CD4-positive, alpha-beta T cell treated with Interleukin-4 for 4 hours (primary cell): ENCODE results near the gene CMTM4.
"Not testable (repeated sequence)": the region's sequence is repeated elsewhere in the genome, so short reads cannot be mapped to it uniquely, and the experiment has no call there.

Source experiments
- DNase-seq: peaks from one replicate; pipeline ENCODE4 v3.0.0-alpha.2; 2020

CMTM4 gene

DNA sequence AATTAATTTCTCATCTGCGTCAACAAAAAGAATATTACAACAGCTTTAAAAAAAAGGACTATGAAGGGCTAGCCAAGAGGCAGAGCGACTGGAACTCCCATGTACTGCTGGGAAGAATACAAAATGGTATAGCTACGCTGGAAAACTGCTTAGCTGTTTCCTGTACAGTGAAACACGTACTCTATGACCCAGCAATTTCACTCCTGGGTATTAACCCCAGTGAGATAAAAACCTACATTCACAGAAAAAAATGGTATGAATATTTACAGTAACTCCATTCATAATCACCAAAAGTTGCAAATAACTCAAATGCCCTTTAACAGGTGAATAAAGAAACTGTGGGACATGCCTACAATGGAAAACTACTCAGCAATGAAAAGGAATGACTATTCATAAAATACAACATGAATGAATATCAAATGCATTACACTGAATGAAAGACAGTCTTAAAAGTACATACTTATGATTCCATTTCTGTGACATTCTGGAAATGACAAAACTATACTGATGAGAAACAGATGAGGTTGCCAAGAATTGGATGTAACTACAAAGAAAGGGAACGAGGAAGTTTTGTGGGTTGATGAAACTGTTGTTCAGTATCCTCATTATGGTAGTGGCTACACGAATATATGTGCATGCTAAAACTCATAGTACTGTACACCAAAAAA is 27.6 kb downstream of the CMTM4 start:
- DNase-seq: no peak

GRCh38 chr16:66667944-66668343 is 28.6 kb downstream of the CMTM4 start:
- no peak for DNase-seq

GRCh38 chr16:66662445-66663194 is 33.9 kb downstream of the CMTM4 start:
- no peak for DNase-seq

DNA sequence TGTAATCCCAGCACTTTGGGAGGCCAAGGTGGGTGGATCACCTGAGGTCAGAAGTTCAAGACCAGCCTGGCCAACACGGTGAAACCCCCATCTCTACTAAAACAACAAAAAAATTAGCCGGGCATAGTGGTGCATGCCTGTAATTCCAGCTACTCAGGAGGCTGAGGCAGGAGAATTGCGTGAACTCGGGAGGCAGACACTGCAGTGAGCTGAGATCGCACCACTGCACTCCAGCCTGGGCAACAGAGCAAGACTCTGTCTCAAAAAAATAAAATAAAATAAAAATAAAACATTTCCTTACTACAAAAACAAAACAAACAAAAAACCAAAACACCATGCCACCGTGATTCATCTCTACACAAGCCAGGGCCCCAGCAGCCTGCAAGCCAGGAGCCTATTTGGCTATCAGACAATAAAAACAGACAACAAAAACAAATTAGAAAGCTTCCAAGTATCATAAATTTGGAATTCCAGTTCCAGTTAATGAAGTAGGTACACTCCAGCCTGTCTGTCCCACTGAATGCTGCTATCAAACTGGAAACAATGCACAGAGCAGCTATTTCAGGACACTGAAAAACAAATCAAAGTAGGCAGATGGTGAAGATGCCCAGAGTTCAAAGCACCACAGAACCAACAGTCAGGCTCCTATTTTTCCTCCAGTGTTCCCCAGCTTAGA is 34.7 kb downstream of the CMTM4 start:
- not testable (repeated sequence) for DNase-seq

GRCh38 chr16:66661210-66661560 is 35.4 kb downstream of the CMTM4 start:
- DNase-seq: no peak

GRCh38 chr16:66660422-66661209 is 35.9 kb downstream of the CMTM4 start:
- DNase-seq: no peak

GRCh38 chr16:66658860-66659190 is 37.7 kb downstream of the CMTM4 start:
- DNase-seq: no peak

DNA sequence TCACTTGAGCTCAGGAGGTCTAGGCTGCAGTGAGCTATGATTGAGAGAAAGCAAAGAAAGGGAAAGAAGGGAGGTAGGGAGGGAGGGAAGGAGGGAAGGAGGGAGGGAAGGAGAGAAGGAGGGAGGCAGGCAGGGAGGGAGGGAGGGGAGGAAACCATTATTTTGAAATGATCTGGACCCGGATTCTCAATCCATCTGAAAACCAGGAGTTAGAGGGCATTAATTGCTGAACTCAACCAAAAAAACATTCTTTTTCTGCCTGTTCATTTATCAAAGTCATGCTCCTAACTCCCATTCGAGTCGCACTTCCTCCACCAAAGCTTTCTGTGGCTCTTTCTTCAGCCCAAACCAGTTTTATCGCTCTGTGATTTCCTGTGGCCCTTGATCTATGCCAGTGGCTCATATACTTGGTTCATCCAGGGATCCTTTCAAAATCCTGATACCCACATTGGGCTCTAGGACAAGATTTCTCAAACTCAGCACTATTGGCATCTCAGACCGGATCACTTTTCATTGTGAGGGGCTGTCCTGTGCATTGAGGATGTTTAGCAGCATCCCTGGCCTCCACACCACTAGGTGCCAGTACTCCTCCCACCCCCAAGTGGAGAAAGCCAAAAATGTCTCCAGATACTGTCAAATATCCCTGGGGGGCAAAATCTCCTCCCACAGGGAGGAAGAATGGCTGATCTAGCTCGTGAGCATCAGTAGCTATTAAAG is 38.2 kb downstream of the CMTM4 start:
- no peak for DNase-seq

DNA sequence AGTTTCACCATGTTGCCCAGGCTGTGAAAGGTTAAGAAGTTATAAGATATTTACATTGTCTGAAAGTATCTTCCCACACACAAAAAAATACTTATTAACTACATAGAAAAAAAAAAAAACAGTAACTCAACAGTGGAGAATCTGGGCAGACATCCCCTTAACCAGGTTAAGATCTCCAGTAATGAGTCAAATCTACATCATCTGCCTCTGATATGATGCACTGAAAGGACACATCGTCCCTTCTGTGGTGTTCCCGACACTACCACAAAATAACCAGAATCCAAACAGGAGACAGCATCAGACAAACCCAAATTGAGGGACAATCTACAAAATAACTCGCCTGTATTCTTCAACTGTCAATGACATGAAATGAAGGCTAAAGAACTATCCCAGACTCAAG is 40.0 kb downstream of the CMTM4 start:
- no peak for DNase-seq

DNA sequence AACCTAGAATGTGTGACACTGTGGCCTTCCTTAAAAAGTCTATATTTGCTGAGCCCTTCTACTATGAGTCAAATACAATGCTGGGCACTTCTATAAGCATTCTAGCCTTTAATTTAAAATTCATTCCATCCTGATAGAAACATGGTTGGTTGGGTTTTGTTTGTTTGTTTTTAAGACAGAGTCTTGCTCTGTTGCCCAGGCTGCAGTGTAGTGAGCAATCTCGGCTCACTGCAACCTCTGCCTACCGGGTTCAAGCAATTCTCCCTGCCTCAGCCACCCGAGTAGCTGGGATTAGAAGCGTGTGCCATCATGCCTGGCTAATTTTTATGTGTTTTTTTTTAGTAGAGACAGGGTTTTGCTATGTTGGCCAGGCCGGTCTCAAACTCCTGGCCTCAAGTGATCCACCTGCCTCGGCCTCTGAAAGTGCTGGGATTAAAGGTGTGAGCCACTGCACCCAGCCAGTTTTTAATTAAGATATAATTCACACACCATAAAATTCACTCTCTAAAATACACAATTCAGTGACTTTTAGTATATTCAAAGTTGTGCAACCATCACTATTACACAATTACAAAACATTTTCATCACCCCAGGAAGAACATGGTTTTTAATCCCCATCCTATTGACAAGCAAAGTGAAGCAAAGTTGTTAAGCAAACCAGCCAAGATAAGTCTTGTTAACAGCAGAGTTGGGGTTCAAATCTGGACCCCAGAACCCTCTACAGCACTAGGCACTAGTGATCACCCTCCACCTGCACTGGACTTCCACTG is 42.8 kb downstream of the CMTM4 start:
- no peak for DNase-seq

- DNase-seq: no peak
These were observed 43.7 kb downstream of the CMTM4 start for GRCh38 chr16:66652661-66653360.

DNA sequence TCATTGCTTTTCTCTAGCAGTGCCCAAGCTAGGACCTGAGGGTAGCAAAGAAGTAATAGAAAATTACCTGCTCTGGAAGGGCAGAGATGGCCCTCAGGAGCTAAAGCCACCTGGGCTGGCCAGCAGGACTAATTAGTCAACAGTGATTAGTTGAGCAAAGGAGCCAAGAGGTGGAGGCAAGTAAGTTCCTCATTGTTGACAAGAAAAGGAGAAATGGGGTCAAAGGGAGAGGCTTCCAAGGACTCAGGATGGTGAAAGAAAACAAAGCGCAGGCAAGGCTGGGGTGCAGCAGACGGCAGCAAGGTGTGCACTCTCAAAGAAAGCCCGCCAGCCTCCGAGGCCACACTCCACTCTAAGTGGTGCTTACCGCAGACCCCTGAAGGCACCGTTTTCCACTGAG is 44.6 kb downstream of the CMTM4 start:
- DNase-seq: no peak

DNA sequence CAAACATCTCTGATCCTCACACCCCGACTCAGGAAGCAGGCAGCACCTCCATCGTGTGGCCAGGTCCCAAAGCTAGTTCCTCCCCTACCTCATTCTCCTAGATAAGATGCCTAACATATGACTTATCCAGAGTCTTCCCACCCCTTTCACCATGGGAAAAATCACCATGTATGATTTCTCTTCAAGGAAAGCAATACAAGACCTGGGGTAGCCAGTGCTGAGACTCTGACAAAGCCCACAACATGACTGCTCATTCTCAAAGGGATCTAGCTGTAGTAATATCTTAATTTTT is 45.1 kb downstream of the CMTM4 start:
- DNase-seq: no peak

GRCh38 chr16:66650707-66651473 is 45.7 kb downstream of the CMTM4 start:
- peak; percentile 81 for DNase-seq

DNA sequence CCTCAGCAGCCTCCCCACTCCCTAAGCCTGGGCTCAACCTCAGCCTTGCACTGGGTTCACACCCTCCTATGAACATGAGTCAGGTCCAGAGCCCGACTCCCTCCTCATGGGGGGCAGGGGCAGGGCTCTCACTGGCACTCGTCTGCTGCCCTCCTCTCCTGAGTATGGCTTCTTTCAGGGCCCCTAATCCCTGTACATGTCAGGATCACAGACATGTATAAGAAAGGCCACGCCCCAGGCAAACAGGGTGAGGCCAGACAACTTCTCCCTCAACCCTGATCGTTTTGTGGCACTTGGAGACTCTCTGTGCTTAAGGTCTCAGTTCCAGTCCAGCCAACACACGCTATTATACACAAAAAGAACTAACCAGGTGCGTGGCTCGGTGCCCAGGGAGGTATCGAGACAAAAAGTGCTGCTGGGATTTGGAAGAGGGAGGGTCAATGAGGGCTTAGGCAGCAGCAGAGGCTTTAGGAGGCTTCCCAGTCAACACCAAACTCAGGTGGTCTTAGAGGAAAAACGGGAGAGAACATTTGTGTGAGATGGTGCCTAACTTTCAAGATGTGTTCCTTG is 46.8 kb downstream of the CMTM4 start:
- DNase-seq: no peak

GRCh38 chr16:66649167-66649566 is 47.4 kb downstream of the CMTM4 start:
- DNase-seq: no peak

GRCh38 chr16:66647866-66648265 is 48.7 kb downstream of the CMTM4 start:
- DNase-seq: no peak

DNA sequence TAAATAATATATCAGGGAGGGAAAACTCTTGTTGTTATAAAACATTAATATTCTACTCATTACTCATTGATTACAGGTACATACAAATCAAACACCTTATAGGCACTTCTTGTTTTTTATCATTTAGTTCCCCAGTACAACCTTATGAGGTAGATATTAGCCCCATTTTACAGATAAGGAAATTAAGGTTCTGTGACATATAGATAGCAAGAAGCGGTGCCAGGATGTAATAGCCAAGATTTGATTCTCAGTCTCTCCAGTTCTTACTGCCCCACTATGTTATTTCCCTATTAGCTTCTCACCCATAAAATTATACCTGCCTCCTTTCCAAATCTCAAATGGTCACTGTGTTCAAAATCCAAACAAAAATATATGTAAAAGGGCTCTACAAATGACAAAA is 55.2 kb downstream of the CMTM4 start:
- no peak for DNase-seq

GRCh38 chr16:66640724-66641314 is 55.7 kb downstream of the CMTM4 start:
- DNase-seq: no peak
